Upper lobe of right lung (tissue), 1 donor: ENCODE results near the gene LNX1. TPM values are rescaled to one million over a fixed set of nuclear protein-coding genes. Genes with fewer than 3 reads are reported as not detected.

Experiments used
- ATAC-seq: fragments of 200-7000 bp; cut with Tn5 transposase; one replicate; pipeline ENCODE4 v1.9.1; 2020; ENCODE audit warnings: mild to moderate bottlenecking, moderate library complexity
- DNase-seq: peaks from one replicate; pipeline ENCODE4 v3.0.0-alpha.2; 2020
- H3K27ac ChIP-seq: fragments of 200-600 bp; one replicate; pipeline ENCODE4 v1.8.0; 2022
- H3K27me3 ChIP-seq: fragments of 200-600 bp; one replicate; pipeline ENCODE4 v1.8.0; 2022; ENCODE audit warnings: mild to moderate bottlenecking
- H3K36me3 ChIP-seq: fragments of 200-600 bp; one replicate; pipeline ENCODE4 v1.8.0; 2022
- H3K4me1 ChIP-seq: fragments of 200-600 bp; one replicate; pipeline ENCODE4 v1.8.0; 2022
- H3K4me3 ChIP-seq: fragments of 200-600 bp; one replicate; pipeline ENCODE4 v1.8.0; 2022; ENCODE audit warnings: mild to moderate bottlenecking
- H3K9me3 ChIP-seq: fragments of 200-600 bp; one replicate; pipeline ENCODE4 v1.8.0; 2022
- CTCF ChIP-seq: fragments of 200-600 bp; IDR thresholded peaks from one replicate; pipeline ENCODE4 v1.8.0; 2022; ENCODE audit warnings: antibody characterized with exemption
- intact Hi-C: fragments of 100-400 bp; cut with DNase I; formaldehyde crosslinking; loops from one replicate; pipeline ENCODE4 v1.11.0; 2022
- total RNA-seq: library from RNA; stranded (reverse); fragmentation: NEBNext Ultra II Directional; extraction: Animal tissue kit (Norgen Biotek cat#: 25700); gene quantifications from one replicate; pipeline ENCODE4 v1.2.1, GENCODE V29; 2021
- donor health status: DM: no; HTN: yes; CAD: no; lungs with severe emphysema.

Gene LNX1
- total RNA-seq, 1 donor from 2014 or later, result 6.0 TPM

GRCh38 chr4:53487766-53488165 is 103.5 kb downstream of the LNX1 start:
- H3K27ac ChIP-seq, result no peak overlapping the region
- peaks cover 10% of the 10 kb centered on the region for H3K4me1 ChIP-seq
- no peak overlapping the region for H3K4me3 ChIP-seq
- H3K27me3 ChIP-seq, result no peaks in the 10 kb centered on the region
- no peaks in the 10 kb centered on the region for H3K9me3 ChIP-seq
- intact Hi-C loops, result no loop called here
- no peaks in the 10 kb centered on the region for H3K36me3 ChIP-seq
- DNase-seq (no peak), ATAC-seq (no peak)
- TF ChIP-seq CTCF, result no peak

- intact Hi-C loops, result no loop called here
- DNase-seq (no peak), ATAC-seq (no peak)
- TF ChIP-seq CTCF, result no peak
- Histone ChIP-seq H3K4me3 (no peak overlapping the region), H3K36me3 (no peaks in the 10 kb centered on the region), H3K9me3 (no peaks in the 10 kb centered on the region), H3K27me3 (no peaks in the 10 kb centered on the region), H3K4me1 (peaks cover 4% of the 10 kb centered on the region), H3K27ac (no peak overlapping the region)
Measured at GRCh38 chr4:53485658-53486040, 105.6 kb downstream of the LNX1 start.

- ATAC-seq (no peak), DNase-seq (no peak)
- no peak for TF ChIP-seq CTCF
- Histone ChIP-seq H3K4me1 (no peaks in the 10 kb centered on the region), H3K9me3 (no peaks in the 10 kb centered on the region), H3K27me3 (no peaks in the 10 kb centered on the region), H3K4me3 (no peak overlapping the region), H3K27ac (no peak overlapping the region), H3K36me3 (no peaks in the 10 kb centered on the region)
- intact Hi-C loops, result no loop called here
Measured at GRCh38 chr4:53484911-53485657, 106.2 kb downstream of the LNX1 start.

- no peak overlapping the region for H3K27ac ChIP-seq
- H3K27me3 ChIP-seq, result no peaks in the 10 kb centered on the region
- no peaks in the 10 kb centered on the region for H3K36me3 ChIP-seq
- no peak for DNase-seq
- no peaks in the 10 kb centered on the region for H3K9me3 ChIP-seq
- intact Hi-C loops, result no loop called here
- no peak overlapping the region for H3K4me3 ChIP-seq
- no peak for TF ChIP-seq CTCF
- no peaks in the 10 kb centered on the region for H3K4me1 ChIP-seq
- ATAC-seq, result no peak
Measured at GRCh38 chr4:53483250-53483649, 108.0 kb downstream of the LNX1 start.

GRCh38 chr4:53481586-53481985 is 109.7 kb downstream of the LNX1 start:
- no peak for ATAC-seq
- intact Hi-C loops, result no loop called here
- Histone ChIP-seq H3K9me3 (no peaks in the 10 kb centered on the region), H3K27ac (no peak overlapping the region), H3K27me3 (no peaks in the 10 kb centered on the region), H3K4me1 (no peaks in the 10 kb centered on the region), H3K36me3 (no peaks in the 10 kb centered on the region), H3K4me3 (no peak overlapping the region)
- TF ChIP-seq CTCF, result no peak
- no peak for DNase-seq

GRCh38 chr4:53480909-53481308 is 110.4 kb downstream of the LNX1 start:
- H3K36me3 ChIP-seq, result no peaks in the 10 kb centered on the region
- intact Hi-C loops, result no loop called here
- no peak overlapping the region for H3K4me3 ChIP-seq
- no peak overlapping the region for H3K27ac ChIP-seq
- no peaks in the 10 kb centered on the region for H3K9me3 ChIP-seq
- DNase-seq (no peak), ATAC-seq (no peak)
- no peaks in the 10 kb centered on the region for H3K4me1 ChIP-seq
- TF ChIP-seq CTCF, result no peak
- no peaks in the 10 kb centered on the region for H3K27me3 ChIP-seq
